GM08714 (cell line): ENCODE results near the gene LSAMP.
A peak's percentile ranks its signal among the peaks of the same experiment; 100 is the strongest.
"Not testable (repeated sequence)": the region's sequence is repeated elsewhere in the genome, so short reads cannot be mapped to it uniquely, and the experiment has no call there.

ENCODE experiments used
- H3K4me3 ChIP-seq: fragments of 200-500 bp; sonication (Bioruptor generic); 2 replicates; pipeline ENCODE4 v1.5.1; 2014; ENCODE audit warnings: mild to moderate bottlenecking, low read length, inconsistent platforms
- ZNF274 ChIP-seq: IDR thresholded peaks from 2 replicates; pipeline ENCODE4 v1.6.1; 2012; ENCODE audit warnings: mild to moderate bottlenecking, low read depth, low read length

Gene LSAMP

GRCh38 chr3:115792206-115792955 is 652.9 kb downstream of the LSAMP start:
- H3K4me3 ChIP-seq: no peak overlapping the region
- no peak for TF ChIP-seq ZNF274

DNA sequence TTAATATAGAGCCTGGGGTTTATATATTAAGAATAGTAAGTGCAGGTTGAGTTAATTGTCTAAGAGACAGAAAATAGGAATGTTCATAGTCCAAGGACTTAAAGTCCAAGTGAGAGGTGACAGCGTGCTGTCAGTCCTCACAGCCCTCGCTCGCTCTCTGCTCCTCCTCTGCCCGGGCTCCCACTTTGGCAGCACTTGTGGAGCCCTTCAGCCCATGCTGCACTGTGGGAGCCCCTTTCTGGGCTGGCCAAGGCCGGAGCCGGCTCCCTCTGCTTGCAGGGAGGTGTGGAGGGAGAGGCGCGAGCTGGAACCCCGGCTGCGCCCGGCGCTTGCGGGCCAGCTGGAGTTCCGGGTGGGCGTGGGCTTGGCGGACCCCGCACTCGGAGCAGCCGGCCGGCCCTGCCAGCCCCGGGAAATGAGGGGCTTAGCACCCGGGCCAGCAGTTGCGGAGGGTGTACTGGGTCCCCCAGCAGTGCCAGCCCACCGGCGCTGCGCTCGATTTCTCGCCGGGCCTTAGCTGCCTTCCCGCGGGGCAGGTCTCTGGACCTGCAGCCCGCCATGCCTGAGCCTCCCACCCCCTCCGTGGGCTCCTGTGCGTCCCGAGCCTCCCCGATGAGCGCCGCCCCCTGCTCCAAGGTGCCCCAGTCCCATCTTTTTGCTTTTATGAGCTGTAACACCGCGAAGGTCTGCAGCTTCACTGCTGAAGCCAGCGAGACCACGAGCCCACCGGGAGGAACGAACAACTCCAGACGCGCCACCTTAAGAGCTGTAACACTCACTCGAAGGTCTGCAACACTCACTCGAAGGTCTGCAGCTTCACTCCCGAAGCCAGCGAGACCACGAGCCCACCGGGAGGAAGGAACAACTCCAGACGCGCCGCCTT is 653.8 kb downstream of the LSAMP start:
- not testable (repeated sequence) for H3K4me3 ChIP-seq

GRCh38 chr3:115790759-115791158 is 654.5 kb downstream of the LSAMP start:
- H3K4me3 ChIP-seq: no peak overlapping the region
- no peak for TF ChIP-seq ZNF274

DNA sequence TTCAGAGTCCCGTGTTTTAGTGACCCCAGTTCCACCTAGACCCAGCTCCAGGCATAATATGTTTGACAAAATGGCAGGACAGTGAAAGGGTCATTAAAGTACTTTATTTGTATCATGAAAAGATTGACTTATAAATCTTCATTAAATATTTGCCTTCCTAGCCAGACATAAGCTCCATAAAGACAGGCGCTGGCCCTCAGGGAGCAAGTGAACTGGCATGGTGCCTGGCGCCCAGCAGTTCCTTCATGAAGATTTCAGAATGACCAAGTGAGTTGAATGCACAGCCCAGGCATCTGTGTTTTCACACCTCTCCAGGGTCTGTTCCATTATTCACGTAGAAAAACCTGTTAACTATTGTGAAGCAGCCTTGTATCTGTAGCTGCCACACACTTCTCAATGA is 655.8 kb downstream of the LSAMP start:
- no peak overlapping the region for H3K4me3 ChIP-seq
- no peak for TF ChIP-seq ZNF274

GRCh38 chr3:115788921-115789470 is 656.3 kb downstream of the LSAMP start:
- no peak overlapping the region for H3K4me3 ChIP-seq
- TF ChIP-seq ZNF274: no peak

DNA sequence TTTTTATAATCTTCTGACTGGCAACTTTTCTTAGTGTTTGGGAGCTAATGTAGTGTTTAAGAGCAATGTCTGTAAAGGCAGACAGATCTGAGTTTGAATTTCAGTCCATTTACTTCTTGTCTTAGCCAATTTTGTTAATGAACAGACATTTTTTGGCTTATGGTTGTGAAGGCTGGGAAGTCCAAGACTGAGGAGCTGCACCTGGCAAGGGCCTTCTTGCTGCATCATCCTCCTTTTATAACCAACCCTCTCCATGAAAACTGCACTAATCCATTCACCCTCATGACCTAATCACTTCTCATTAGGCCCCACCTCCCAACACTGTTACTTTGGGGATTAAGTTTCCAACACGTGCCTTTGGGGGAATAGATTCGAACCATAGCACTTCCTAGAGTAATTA is 657.5 kb downstream of the LSAMP start:
- no peak overlapping the region for H3K4me3 ChIP-seq
- no peak for TF ChIP-seq ZNF274

DNA sequence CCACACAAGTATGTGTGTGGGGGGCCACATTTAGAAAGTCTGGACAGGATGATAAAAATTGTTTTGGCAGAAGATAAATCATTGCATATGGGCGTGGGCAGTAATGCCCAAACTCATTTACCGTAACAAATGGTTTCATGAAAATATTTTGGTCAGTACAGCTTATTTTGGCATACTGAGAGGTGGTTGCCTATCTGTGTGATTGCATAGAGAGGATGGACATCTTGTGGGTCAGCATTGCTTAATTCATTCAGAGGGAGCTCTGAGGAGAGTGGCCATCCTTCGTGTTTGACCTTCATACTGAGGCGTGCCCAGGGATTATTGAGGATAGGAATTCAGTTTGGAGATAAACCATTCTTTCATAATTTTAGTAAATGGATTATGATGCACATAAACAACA is 659.5 kb downstream of the LSAMP start:
- H3K4me3 ChIP-seq: no peak overlapping the region
- TF ChIP-seq ZNF274: no peak

GRCh38 chr3:115784739-115785536 is 660.3 kb downstream of the LSAMP start:
- TF ChIP-seq ZNF274: no peak
- H3K4me3 ChIP-seq: peak overlapping the region; percentile 49

DNA sequence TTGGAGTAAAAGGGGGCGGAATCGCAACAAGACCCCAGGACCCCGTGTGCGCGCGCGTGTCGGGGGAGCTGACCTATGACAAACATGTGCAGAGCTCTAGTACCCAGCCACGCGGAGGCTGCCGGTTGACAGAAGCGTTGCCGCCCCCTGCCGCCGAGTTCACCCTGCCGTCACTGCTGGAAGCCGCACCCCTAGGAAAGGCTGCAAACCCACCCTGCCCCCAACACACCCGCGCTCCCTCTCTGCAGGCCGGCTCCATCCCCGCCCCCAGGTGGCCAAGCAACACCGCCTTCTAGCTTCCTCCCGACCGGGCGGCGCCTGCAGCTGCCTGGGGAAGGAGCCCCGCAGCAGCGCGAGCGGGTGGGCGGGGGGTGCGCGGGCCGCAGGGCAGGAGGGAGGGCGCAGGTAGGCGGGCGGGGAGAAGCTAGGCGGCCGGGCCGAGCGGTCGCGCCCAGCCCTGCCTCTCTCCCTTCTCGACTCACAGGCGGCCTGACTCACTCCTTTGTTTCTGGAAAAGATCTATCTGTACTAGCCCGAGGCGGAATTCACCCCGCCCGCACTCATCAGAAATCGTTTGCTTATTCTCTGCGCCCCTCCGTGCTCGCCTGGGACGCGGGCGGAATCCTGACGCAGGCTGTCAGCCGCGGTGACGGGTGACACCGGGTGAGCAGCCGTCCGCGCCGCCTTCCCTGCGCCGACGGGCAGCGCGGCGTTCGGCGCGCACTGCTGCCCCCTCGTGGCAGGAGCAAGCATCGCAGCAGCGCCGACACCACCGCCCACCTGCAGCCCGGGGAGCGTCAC is 661.1 kb downstream of the LSAMP start:
- peak overlapping the region; percentile 58; the same call in 1 of the 2 replicates for H3K4me3 ChIP-seq
- no peak for TF ChIP-seq ZNF274

DNA sequence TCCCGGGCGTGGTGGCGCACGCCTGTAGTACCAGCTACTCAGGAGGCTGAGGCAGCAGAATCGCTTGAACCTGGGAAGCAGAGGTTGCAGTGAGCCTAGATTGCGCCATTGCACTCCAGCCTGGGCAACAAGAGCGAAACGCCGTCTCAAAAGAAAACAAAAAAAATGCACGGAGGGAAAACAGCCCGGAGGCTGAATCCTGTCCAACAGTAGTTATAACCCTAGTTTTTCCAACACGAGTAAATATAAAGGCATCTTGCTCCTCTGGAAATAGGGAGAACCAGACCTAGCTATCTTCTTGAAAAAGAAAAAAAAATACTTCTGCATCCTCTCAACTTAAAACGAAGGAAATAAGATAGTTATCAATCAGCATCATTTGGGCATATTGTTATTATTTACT is 661.9 kb downstream of the LSAMP start:
- H3K4me3 ChIP-seq: peak overlapping the region; percentile 58; the same call in 1 of the 2 replicates

DNA sequence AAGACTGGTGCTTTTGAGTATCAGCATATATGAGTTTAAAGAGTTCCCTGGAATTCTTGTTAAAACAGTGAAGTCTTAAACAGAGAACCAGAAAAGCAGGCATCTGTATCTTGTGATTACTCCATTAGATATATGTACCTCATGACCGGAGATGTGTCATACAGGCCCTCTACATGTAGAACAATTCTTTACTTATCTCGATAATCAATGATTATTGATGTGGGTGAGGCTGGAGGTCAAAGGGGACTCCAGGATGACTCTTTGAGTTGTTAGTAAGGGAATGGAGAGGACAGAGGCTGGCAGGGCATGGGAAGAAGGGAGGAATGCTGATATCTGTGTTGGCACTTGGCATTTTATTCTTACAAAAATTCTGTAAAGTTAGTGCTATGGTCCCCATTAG is 666.3 kb downstream of the LSAMP start:
- TF ChIP-seq ZNF274: no peak
- no peak overlapping the region for H3K4me3 ChIP-seq

DNA sequence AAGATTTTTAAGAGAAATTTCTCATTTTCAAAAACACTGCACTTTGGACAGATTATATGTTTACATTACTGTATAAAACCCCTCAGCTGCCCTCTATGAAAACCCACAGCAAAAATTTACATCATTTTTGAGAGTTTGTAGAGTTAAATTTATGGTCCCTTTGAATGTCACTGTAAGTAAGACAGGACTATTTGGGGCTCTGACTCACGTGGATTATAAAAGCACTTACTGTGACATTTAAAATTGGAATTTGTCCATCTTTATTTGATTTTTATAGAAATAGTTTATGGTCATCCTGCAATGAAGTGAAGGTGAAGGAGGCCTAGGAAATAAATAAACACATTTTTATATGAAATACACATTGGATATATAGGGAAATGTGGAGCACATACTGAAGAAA is 672.3 kb downstream of the LSAMP start:
- H3K4me3 ChIP-seq: no peak overlapping the region
- no peak for TF ChIP-seq ZNF274

- no peak for TF ChIP-seq ZNF274
- no peak overlapping the region for H3K4me3 ChIP-seq
Measured at GRCh38 chr3:115768661-115769060, 676.6 kb downstream of the LSAMP start.
